ENCODE measurements around the gene MAGI2.
"Not testable (repeated sequence)": the region's sequence is repeated elsewhere in the genome, so short reads cannot be mapped to it uniquely, and the experiment has no call there.

The MAGI2 gene

GRCh38 chr7:78635026-78635793 lies 818.3 kb downstream of the MAGI2 start:
- no peaks in the 10 kb centered on the region for H3K36me3 Mint-ChIP-seq (ENCODE audit: low read depth)
- H3K4me3 Mint-ChIP-seq = no peak overlapping the region
- no peaks in the 10 kb centered on the region for H3K4me1 Mint-ChIP-seq (ENCODE audit: low read depth)
- H3K27me3 Mint-ChIP-seq = no peaks in the 10 kb centered on the region
- no peak overlapping the region for H3K27ac Mint-ChIP-seq
- intact Hi-C loops (cut with micrococcal nuclease) = no loop called here
- H3K9me3 Mint-ChIP-seq = peaks cover 17% of the 10 kb centered on the region

GRCh38 chr7:78634093-78634492 lies 819.4 kb downstream of the MAGI2 start:
- Mint-ChIP-seq H3K27me3 (no peaks in the 10 kb centered on the region), H3K27ac (no peak overlapping the region), H3K4me3 (no peak overlapping the region), H3K4me1 (ENCODE audit: low read depth) (no peaks in the 10 kb centered on the region), H3K9me3 (peaks cover 26% of the 10 kb centered on the region), H3K36me3 (ENCODE audit: low read depth) (no peaks in the 10 kb centered on the region)
- intact Hi-C loops (cut with micrococcal nuclease) = no loop called here

GRCh38 chr7:78620920-78621319 lies 832.5 kb downstream of the MAGI2 start:
- Mint-ChIP-seq H3K27me3 (no peaks in the 10 kb centered on the region), H3K36me3 (ENCODE audit: low read depth) (no peaks in the 10 kb centered on the region), H3K9me3 (peaks cover 9% of the 10 kb centered on the region), H3K4me3 (no peak overlapping the region), H3K4me1 (ENCODE audit: low read depth) (no peaks in the 10 kb centered on the region), H3K27ac (no peak overlapping the region)
- intact Hi-C loops (cut with micrococcal nuclease) = no loop called here

- H3K4me3 Mint-ChIP-seq = no peak overlapping the region
- no peaks in the 10 kb centered on the region for H3K27me3 Mint-ChIP-seq
- intact Hi-C loops (cut with micrococcal nuclease) = no loop called here
- H3K27ac Mint-ChIP-seq = no peak overlapping the region
- no peaks in the 10 kb centered on the region for H3K4me1 Mint-ChIP-seq (ENCODE audit: low read depth)
- no peaks in the 10 kb centered on the region for H3K9me3 Mint-ChIP-seq
- no peaks in the 10 kb centered on the region for H3K36me3 Mint-ChIP-seq (ENCODE audit: low read depth)
Measured at GRCh38 chr7:78616539-78616938, 836.9 kb downstream of the MAGI2 start.

GRCh38 chr7:78609281-78609680 lies 844.2 kb downstream of the MAGI2 start:
- no peak overlapping the region for H3K4me3 Mint-ChIP-seq
- H3K27me3 Mint-ChIP-seq = no peaks in the 10 kb centered on the region
- H3K4me1 Mint-ChIP-seq (ENCODE audit: low read depth) = no peaks in the 10 kb centered on the region
- H3K9me3 Mint-ChIP-seq = peaks cover 5% of the 10 kb centered on the region
- intact Hi-C loops (cut with micrococcal nuclease) = no loop called here
- H3K36me3 Mint-ChIP-seq (ENCODE audit: low read depth) = no peaks in the 10 kb centered on the region
- no peak overlapping the region for H3K27ac Mint-ChIP-seq

GRCh38 chr7:78607099-78607498 lies 846.4 kb downstream of the MAGI2 start:
- H3K27me3 Mint-ChIP-seq = no peaks in the 10 kb centered on the region
- intact Hi-C loops (cut with micrococcal nuclease) = no loop called here
- no peaks in the 10 kb centered on the region for H3K36me3 Mint-ChIP-seq (ENCODE audit: low read depth)
- no peaks in the 10 kb centered on the region for H3K4me1 Mint-ChIP-seq (ENCODE audit: low read depth)
- H3K4me3 Mint-ChIP-seq = no peak overlapping the region
- no peak overlapping the region for H3K27ac Mint-ChIP-seq
- H3K9me3 Mint-ChIP-seq = peaks cover 5% of the 10 kb centered on the region

GRCh38 chr7:78605119-78605518 lies 848.3 kb downstream of the MAGI2 start:
- H3K27ac Mint-ChIP-seq = no peak overlapping the region
- H3K27me3 Mint-ChIP-seq = no peaks in the 10 kb centered on the region
- intact Hi-C loops (cut with micrococcal nuclease) = no loop called here
- H3K9me3 Mint-ChIP-seq = no peaks in the 10 kb centered on the region
- H3K36me3 Mint-ChIP-seq (ENCODE audit: low read depth) = no peaks in the 10 kb centered on the region
- H3K4me1 Mint-ChIP-seq (ENCODE audit: low read depth) = no peaks in the 10 kb centered on the region
- no peak overlapping the region for H3K4me3 Mint-ChIP-seq

GRCh38 chr7:78601728-78602127 lies 851.7 kb downstream of the MAGI2 start:
- Mint-ChIP-seq H3K27ac (no peak overlapping the region), H3K9me3 (peaks cover 14% of the 10 kb centered on the region), H3K4me3 (no peak overlapping the region), H3K4me1 (ENCODE audit: low read depth) (no peaks in the 10 kb centered on the region), H3K27me3 (no peaks in the 10 kb centered on the region), H3K36me3 (ENCODE audit: low read depth) (no peaks in the 10 kb centered on the region)
- intact Hi-C loops (cut with micrococcal nuclease) = no loop called here

GRCh38 chr7:78594156-78594555 lies 859.3 kb downstream of the MAGI2 start:
- H3K36me3 Mint-ChIP-seq (ENCODE audit: low read depth) = no peaks in the 10 kb centered on the region
- H3K27ac Mint-ChIP-seq = no peak overlapping the region
- intact Hi-C loops (cut with micrococcal nuclease) = no loop called here
- no peak overlapping the region for H3K4me3 Mint-ChIP-seq
- H3K27me3 Mint-ChIP-seq = no peaks in the 10 kb centered on the region
- H3K4me1 Mint-ChIP-seq (ENCODE audit: low read depth) = no peaks in the 10 kb centered on the region
- H3K9me3 Mint-ChIP-seq = peaks cover 13% of the 10 kb centered on the region

- Mint-ChIP-seq H3K9me3 (no peaks in the 10 kb centered on the region), H3K27me3 (no peaks in the 10 kb centered on the region), H3K36me3 (ENCODE audit: low read depth) (no peaks in the 10 kb centered on the region), H3K4me1 (ENCODE audit: low read depth) (no peaks in the 10 kb centered on the region), H3K27ac (no peak overlapping the region), H3K4me3 (no peak overlapping the region)
- intact Hi-C loops (cut with micrococcal nuclease) = no loop called here
Measured at GRCh38 chr7:78588393-78588792, 865.1 kb downstream of the MAGI2 start.

GRCh38 chr7:78587443-78588044 lies 865.9 kb downstream of the MAGI2 start:
- no peaks in the 10 kb centered on the region for H3K4me1 Mint-ChIP-seq (ENCODE audit: low read depth)
- H3K4me3 Mint-ChIP-seq = no peak overlapping the region
- no peaks in the 10 kb centered on the region for H3K9me3 Mint-ChIP-seq
- intact Hi-C loops (cut with micrococcal nuclease) = no loop called here
- no peaks in the 10 kb centered on the region for H3K36me3 Mint-ChIP-seq (ENCODE audit: low read depth)
- no peaks in the 10 kb centered on the region for H3K27me3 Mint-ChIP-seq
- no peak overlapping the region for H3K27ac Mint-ChIP-seq

- Mint-ChIP-seq H3K27me3 (no peaks in the 10 kb centered on the region), H3K36me3 (ENCODE audit: low read depth) (no peaks in the 10 kb centered on the region), H3K4me3 (no peak overlapping the region), H3K27ac (no peak overlapping the region), H3K9me3 (no peaks in the 10 kb centered on the region), H3K4me1 (ENCODE audit: low read depth) (no peaks in the 10 kb centered on the region)
- intact Hi-C loops (cut with micrococcal nuclease) = no loop called here
Measured at GRCh38 chr7:78585980-78586379, 867.5 kb downstream of the MAGI2 start.

- no peaks in the 10 kb centered on the region for H3K27me3 Mint-ChIP-seq
- no peaks in the 10 kb centered on the region for H3K4me1 Mint-ChIP-seq (ENCODE audit: low read depth)
- H3K27ac Mint-ChIP-seq = no peak overlapping the region
- no peak overlapping the region for H3K4me3 Mint-ChIP-seq
- intact Hi-C loops (cut with micrococcal nuclease) = no loop called here
- H3K36me3 Mint-ChIP-seq (ENCODE audit: low read depth) = no peaks in the 10 kb centered on the region
- H3K9me3 Mint-ChIP-seq = peaks cover 6% of the 10 kb centered on the region
Measured at GRCh38 chr7:78578686-78579085, 874.8 kb downstream of the MAGI2 start.

GRCh38 chr7:78577174-78577952 lies 876.1 kb downstream of the MAGI2 start:
- not testable (repeated sequence) for H3K9me3 Mint-ChIP-seq

More at GRCh38 chr7:78577174-78577952, 876.1 kb downstream of the MAGI2 start:
- H3K27me3 Mint-ChIP-seq; intact Hi-C loops (cut with micrococcal nuclease); H3K4me1 Mint-ChIP-seq (ENCODE audit: low read depth); H3K27ac Mint-ChIP-seq; H3K36me3 Mint-ChIP-seq (ENCODE audit: low read depth); H3K4me3 Mint-ChIP-seq: not testable (repeated sequence)
